HepG2 (cell line): Measurements from ENCODE around the gene ADAMTSL4.

Experiments used
- AGO1 ChIP-seq: fragments of 200-400 bp; formaldehyde crosslinking; IDR thresholded peaks from 2 replicates; pipeline ENCODE4 v1.6.1; 2017; ENCODE audit warnings: mild to moderate bottlenecking, low read depth, low read length, moderate library complexity; ENCODE audit not compliant: poor library complexity, severe bottlenecking
- SP4 ChIP-seq: sonication (generic); formaldehyde crosslinking; IDR thresholded peaks from 2 replicates; pipeline ENCODE4 v1.8.1; 2023; ENCODE audit warnings: mild to moderate bottlenecking, missing genetic modification reagents
- ZBTB21 ChIP-seq: sonication (generic); formaldehyde crosslinking; IDR thresholded peaks from 2 replicates; pipeline ENCODE4 v1.4.0; 2020; ENCODE audit warnings: missing genetic modification reagents
- ZKSCAN1 ChIP-seq: fragments of 150-350 bp; IDR thresholded peaks from 2 replicates; pipeline ENCODE4 v1.6.1; 2014; ENCODE audit warnings: low read length
- ZNF260 ChIP-seq: sonication (generic); formaldehyde crosslinking; IDR thresholded peaks from 2 replicates; pipeline ENCODE4 v1.4.0; 2020; ENCODE audit warnings: missing genetic modification reagents, low read depth, mild to moderate bottlenecking, borderline replicate concordance

- TF ChIP-seq ZNF260 (CRISPR knock-in tag), result no peak
- TF ChIP-seq ZBTB21 (CRISPR knock-in tag), result no peak
- TF ChIP-seq SP4, result no peak
- TF ChIP-seq AGO1, result no peak
- TF ChIP-seq ZKSCAN1, result no peak
Measured at GRCh38 chr1:150555198-150555970, 6.2 kb downstream of the ADAMTSL4 start.
